Liver (tissue), 9 donors: ENCODE measurements around the gene CRABP2. TPM values are rescaled to one million over a fixed set of nuclear protein-coding genes. Genes with fewer than 3 reads are reported as not detected.

ENCODE experiments used
- DNase-seq: peaks from one replicate; pipeline ENCODE4 v3.0.0-alpha.2; 2017; ENCODE audit warnings: low spot score
- H3K27ac ChIP-seq, 2 donors: one replicate each; pipeline ENCODE4 v1.7.0; 2013; ENCODE audit warnings: inconsistent platforms in 2 of 2, low read length in 2 of 2, control low read depth in 1 of 2, low read depth in 1 of 2, mild to moderate bottlenecking in 1 of 2
- H3K27me3 ChIP-seq, 4 donors: one replicate each; pipeline versions ENCODE4 v1.6.1 to v1.7.0; 2013; ENCODE audit warnings: low read length in 3 of 4, inconsistent platforms in 1 of 4, mild to moderate bottlenecking in 1 of 4, moderate library complexity in 1 of 4; ENCODE audit not compliant: control insufficient read depth in 4 of 4, insufficient read depth in 4 of 4
- H3K36me3 ChIP-seq, 4 donors: one replicate each; pipeline versions ENCODE4 v1.6.1 to v1.7.0; 2013; ENCODE audit warnings: low read length in 3 of 4, mild to moderate bottlenecking in 3 of 4, low read depth in 1 of 4, moderate library complexity in 1 of 4; ENCODE audit not compliant: control insufficient read depth in 4 of 4, insufficient read depth in 3 of 4
- H3K4me1 ChIP-seq, 4 donors: one replicate each; pipeline versions ENCODE4 v1.6.1 to v1.7.0; 2013; ENCODE audit warnings: low read length in 3 of 4, mild to moderate bottlenecking in 3 of 4, moderate library complexity in 1 of 4; ENCODE audit not compliant: control insufficient read depth in 4 of 4, insufficient read depth in 4 of 4
- H3K4me3 ChIP-seq, 3 donors: one replicate each; pipeline versions ENCODE4 v1.6.1 to v1.7.0; 2013; ENCODE audit warnings: low read length in 3 of 3, control low read depth in 1 of 3, low read depth in 1 of 3, mild to moderate bottlenecking in 1 of 3
- H3K9ac ChIP-seq, 2 donors: one replicate each; pipeline ENCODE4 v1.7.0; 2013; ENCODE audit warnings: low read length in 2 of 2, mild to moderate bottlenecking in 2 of 2, moderate library complexity in 2 of 2, control low read depth in 1 of 2, low read depth in 1 of 2
- H3K9me3 ChIP-seq, 4 donors: one replicate each; pipeline versions ENCODE4 v1.6.1 to v1.7.0; 2013; ENCODE audit warnings: low read length in 3 of 4; ENCODE audit not compliant: control insufficient read depth in 4 of 4
- EGR1 ChIP-seq, 2 donors: IDR thresholded peaks; 2 replicates each; pipeline ENCODE4 v1.6.1; 2016 to 2018; ENCODE audit warnings: antibody characterized with exemption in 2 of 2, low read depth in 2 of 2
- FOXA1 ChIP-seq: IDR thresholded peaks from 2 replicates; pipeline ENCODE4 v1.6.1; 2016; ENCODE audit warnings: antibody characterized with exemption
- GABPA ChIP-seq, 2 donors: IDR thresholded peaks in 1 of 2; conservative IDR thresholded peaks in 1 of 2; 2 replicates each; pipeline ENCODE4 v1.6.1; 2016; ENCODE audit warnings: antibody characterized with exemption in 2 of 2, mild to moderate bottlenecking in 1 of 2, moderate library complexity in 1 of 2
- HNF4G ChIP-seq: IDR thresholded peaks from 2 replicates; pipeline ENCODE4 v1.6.1; 2016; ENCODE audit warnings: antibody characterized with exemption
- SP1 ChIP-seq: IDR thresholded peaks from 2 replicates; pipeline ENCODE4 v1.6.1; 2018; ENCODE audit warnings: antibody characterized with exemption, mild to moderate bottlenecking
- TAF1 ChIP-seq: conservative IDR thresholded peaks from 2 replicates; pipeline ENCODE4 v1.6.1; 2016; ENCODE audit warnings: antibody characterized with exemption, mild to moderate bottlenecking
- YY1 ChIP-seq: IDR thresholded peaks from 2 replicates; pipeline ENCODE4 v1.6.1; 2016; ENCODE audit warnings: antibody characterized with exemption, mild to moderate bottlenecking
- WGBS: extraction: QIAGEN DNeasy Blood & Tissue Kit; methylation state at CpG from one replicate; pipeline ENCODE4 v1.1.7; 2013; 5-methylcytosine and 5-hydroxymethylcytosine counted together
- polyA plus RNA-seq, 2 donors: library from polyadenylated mRNA; stranded (reverse) in 1 of 2; unstranded in 1 of 2; fragments of 200-250 nt in 1 of 2; fragments of >200 nt in 1 of 2; fragmentation: Nextera tagmentation in 1 of 2; extraction: Ambion mirVana in 1 of 2; gene quantifications; one replicate each; pipeline versions ENCODE4 v1.2.1 to v1.2.3, GENCODE V29; 2013 to 2015
- total RNA-seq, 2 donors: library from RNA; depleted of rRNA; stranded (reverse); fragments of >200 nt; gene quantifications; one replicate each; pipeline ENCODE4 v1.2.3, GENCODE V29; 2014
- TF ChIP-seq, protein P1 (sequence below): IDR thresholded peaks from 2 replicates; pipeline ENCODE4 v1.6.1; 2016; ENCODE audit warnings: antibody characterized with exemption
- TF ChIP-seq, protein P2 (sequence below): IDR thresholded peaks from 2 replicates; pipeline ENCODE4 v1.6.1; 2016; ENCODE audit warnings: antibody characterized with exemption
- TF ChIP-seq, protein P3 (sequence below): IDR thresholded peaks from 2 replicates; pipeline ENCODE4 v1.6.1; 2016; ENCODE audit warnings: antibody characterized with exemption
- TF ChIP-seq, protein P4 (sequence below): IDR thresholded peaks from 2 replicates; pipeline ENCODE4 v1.6.1; 2016; ENCODE audit warnings: antibody characterized with exemption, mild to moderate bottlenecking
- donor health status: healthy.
- donor health status: healthy.
- donor health status: healthy.
- donor health status: healthy.
- donor health status: healthy.

The CRABP2 gene
- total and polyA plus RNA-seq, 4 donors = 0.14 to 0.22 TPM; not detected in 2

DNA sequence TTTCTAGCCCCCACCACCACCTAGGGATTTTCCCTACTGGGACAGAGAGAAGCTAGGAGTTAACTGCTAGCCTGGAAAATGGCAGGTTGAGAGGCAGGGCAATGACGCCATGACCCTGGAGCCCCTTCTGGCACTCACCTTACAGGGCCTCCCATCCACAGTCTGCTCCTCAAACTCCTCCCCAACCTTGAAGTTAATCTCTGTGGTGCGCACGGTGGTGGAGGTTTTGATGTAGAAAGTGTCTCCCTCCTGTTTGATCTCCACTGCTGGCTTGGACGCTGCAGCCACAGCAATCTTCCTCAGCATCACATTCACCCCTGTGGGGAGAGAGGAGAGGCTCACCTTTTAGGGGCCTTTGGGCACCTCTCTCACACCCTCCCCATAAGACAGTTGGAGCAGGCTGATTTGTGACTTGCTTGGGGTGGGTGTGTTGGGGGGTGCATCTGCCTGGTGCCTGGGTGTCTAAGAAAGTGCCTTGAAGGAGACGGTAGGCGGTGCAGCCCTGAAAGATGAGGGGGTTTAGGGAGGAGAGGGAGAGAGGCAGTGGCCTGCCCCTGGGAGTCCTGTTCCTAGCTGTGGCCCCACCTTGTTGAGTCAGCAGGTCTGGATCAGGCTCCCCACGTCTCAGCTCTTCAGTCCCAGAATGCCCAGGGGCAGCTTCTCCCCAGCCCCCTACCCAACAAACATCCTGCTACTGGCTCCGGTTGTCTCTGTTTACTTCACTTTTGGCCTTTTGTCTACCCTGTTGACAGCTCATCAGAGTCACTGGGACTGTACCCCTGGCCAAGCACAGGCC is 4.4 kb downstream of the CRABP2 start:
- H3K27ac ChIP-seq = no peak overlapping the region
- TF ChIP-seq, protein P1, sequence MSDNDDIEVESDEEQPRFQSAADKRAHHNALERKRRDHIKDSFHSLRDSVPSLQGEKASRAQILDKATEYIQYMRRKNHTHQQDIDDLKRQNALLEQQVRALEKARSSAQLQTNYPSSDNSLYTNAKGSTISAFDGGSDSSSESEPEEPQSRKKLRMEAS = no peak
- no peak for TF ChIP-seq FOXA1
- peaks cover 0 to 8% (median 7%) of the 10 kb centered on the region in 4 donors for H3K27me3 ChIP-seq
- H3K9me3 ChIP-seq = no peaks in the 10 kb centered on the region
- no peak overlapping the region for H3K4me3 ChIP-seq
- H3K36me3 ChIP-seq = no peaks in the 10 kb centered on the region
- 79% methylated on average over 8 of the region's 8 CpGs for WGBS
- H3K4me1 ChIP-seq = peaks cover 7 to 11% (median 8%) of the 10 kb centered on the region in 4 donors
- H3K9ac ChIP-seq = no peak overlapping the region
- no peak for DNase-seq

DNA sequence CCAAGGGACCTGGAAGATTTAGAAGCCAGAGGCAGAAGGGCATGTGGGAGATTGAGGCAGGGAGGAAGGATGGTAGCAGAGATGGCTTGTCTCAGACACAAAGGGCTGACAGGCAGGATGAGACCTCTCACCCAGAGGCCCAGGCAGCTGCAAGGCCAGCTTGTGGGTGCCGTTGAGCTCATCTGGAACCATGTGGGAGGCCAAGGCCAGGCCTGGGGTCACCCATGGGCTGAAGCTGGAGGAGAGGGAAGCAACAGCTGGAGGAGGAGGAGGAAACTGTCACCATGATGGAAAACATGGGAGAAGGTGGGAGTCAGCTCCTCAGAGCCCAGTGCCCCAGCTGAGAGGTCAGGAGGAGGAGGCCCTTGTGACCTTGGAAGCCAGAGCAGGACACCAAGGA is 6.4 kb downstream of the CRABP2 start:
- DNase-seq = no peak
- Histone ChIP-seq H3K36me3 (no peaks in the 10 kb centered on the region), H3K27ac (no peak overlapping the region), H3K9ac (no peak overlapping the region), H3K9me3 (no peaks in the 10 kb centered on the region), H3K4me1 (no peaks in the 10 kb centered on the region), H3K27me3 (peaks cover 0 to 3% (median 3%) of the 10 kb centered on the region in 4 donors), H3K4me3 (no peak overlapping the region)
- WGBS = 64% methylated on average over 1 of the region's 1 CpG
- TF ChIP-seq EGR1 (IDR thresholded peaks at IDR 0.05; ENCODE audit: low read depth in 2 of 2) = no peak

DNA sequence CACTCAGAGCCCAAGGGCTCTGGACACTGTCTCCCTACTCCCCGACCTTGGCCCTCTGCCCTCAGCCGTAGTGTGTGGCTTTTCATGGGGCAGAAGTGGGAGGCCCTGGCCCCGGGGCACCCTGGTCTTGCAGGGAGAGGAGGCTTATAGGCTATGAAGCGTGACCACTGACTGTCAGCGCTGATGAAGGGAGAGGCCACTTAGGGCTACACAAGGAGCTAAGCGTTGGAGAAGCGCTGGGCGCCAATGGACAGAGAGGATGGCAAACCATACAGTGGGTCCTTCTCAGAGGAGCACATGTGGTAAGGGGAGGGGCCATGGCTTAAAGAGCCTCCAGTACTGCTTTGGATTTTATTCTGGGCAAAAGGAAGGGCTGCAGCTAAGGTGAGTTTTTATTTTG is 7.9 kb downstream of the CRABP2 start:
- no peak for DNase-seq
- 81% methylated on average over 8 of the region's 8 CpGs for WGBS
- Histone ChIP-seq H3K4me3 (no peak overlapping the region), H3K9ac (no peak overlapping the region), H3K9me3 (no peaks in the 10 kb centered on the region), H3K27ac (no peak overlapping the region), H3K4me1 (no peaks in the 10 kb centered on the region), H3K27me3 (no peaks in the 10 kb centered on the region), H3K36me3 (no peaks in the 10 kb centered on the region)
- TF ChIP-seq GABPA (IDR thresholded peaks at IDR 0.05 in 1 of 2, conservative IDR thresholded peaks at IDR 0.05 in 1 of 2) = no peak

DNA sequence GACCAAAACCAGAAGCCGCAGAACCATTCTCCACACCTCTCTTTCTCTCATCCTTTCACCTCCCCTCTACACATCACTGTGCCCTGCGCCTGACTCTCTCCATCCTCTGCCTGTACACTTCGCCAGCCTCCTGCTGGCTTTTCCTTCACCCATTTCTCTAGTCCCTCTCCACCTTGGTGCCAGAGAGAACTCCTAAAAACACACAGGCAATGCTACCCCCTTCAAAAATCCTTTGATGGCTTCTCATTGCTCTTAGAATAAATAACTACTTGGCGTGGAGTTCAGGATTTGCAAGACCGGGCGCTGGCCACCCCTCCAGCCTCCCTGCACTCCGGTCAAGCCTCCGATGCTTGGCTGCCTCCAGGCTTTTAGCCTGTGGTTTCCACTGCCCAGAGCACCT is 8.6 kb downstream of the CRABP2 start:
- H3K9me3 ChIP-seq = no peaks in the 10 kb centered on the region
- H3K27ac ChIP-seq = no peak overlapping the region
- H3K4me3 ChIP-seq = no peak overlapping the region
- H3K27me3 ChIP-seq = no peaks in the 10 kb centered on the region
- no peak for DNase-seq
- H3K9ac ChIP-seq = no peak overlapping the region
- TF ChIP-seq FOXA1 = no peak
- TF ChIP-seq, protein P2, sequence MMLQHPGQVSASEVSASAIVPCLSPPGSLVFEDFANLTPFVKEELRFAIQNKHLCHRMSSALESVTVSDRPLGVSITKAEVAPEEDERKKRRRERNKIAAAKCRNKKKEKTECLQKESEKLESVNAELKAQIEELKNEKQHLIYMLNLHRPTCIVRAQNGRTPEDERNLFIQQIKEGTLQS = no peak
- no peak for TF ChIP-seq TAF1
- TF ChIP-seq HNF4G = no peak
- TF ChIP-seq, protein P3, sequence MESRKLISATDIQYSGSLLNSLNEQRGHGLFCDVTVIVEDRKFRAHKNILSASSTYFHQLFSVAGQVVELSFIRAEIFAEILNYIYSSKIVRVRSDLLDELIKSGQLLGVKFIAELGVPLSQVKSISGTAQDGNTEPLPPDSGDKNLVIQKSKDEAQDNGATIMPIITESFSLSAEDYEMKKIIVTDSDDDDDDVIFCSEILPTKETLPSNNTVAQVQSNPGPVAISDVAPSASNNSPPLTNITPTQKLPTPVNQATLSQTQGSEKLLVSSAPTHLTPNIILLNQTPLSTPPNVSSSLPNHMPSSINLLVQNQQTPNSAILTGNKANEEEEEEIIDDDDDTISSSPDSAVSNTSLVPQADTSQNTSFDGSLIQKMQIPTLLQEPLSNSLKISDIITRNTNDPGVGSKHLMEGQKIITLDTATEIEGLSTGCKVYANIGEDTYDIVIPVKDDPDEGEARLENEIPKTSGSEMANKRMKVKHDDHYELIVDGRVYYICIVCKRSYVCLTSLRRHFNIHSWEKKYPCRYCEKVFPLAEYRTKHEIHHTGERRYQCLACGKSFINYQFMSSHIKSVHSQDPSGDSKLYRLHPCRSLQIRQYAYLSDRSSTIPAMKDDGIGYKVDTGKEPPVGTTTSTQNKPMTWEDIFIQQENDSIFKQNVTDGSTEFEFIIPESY = no peak
- TF ChIP-seq, protein P4, sequence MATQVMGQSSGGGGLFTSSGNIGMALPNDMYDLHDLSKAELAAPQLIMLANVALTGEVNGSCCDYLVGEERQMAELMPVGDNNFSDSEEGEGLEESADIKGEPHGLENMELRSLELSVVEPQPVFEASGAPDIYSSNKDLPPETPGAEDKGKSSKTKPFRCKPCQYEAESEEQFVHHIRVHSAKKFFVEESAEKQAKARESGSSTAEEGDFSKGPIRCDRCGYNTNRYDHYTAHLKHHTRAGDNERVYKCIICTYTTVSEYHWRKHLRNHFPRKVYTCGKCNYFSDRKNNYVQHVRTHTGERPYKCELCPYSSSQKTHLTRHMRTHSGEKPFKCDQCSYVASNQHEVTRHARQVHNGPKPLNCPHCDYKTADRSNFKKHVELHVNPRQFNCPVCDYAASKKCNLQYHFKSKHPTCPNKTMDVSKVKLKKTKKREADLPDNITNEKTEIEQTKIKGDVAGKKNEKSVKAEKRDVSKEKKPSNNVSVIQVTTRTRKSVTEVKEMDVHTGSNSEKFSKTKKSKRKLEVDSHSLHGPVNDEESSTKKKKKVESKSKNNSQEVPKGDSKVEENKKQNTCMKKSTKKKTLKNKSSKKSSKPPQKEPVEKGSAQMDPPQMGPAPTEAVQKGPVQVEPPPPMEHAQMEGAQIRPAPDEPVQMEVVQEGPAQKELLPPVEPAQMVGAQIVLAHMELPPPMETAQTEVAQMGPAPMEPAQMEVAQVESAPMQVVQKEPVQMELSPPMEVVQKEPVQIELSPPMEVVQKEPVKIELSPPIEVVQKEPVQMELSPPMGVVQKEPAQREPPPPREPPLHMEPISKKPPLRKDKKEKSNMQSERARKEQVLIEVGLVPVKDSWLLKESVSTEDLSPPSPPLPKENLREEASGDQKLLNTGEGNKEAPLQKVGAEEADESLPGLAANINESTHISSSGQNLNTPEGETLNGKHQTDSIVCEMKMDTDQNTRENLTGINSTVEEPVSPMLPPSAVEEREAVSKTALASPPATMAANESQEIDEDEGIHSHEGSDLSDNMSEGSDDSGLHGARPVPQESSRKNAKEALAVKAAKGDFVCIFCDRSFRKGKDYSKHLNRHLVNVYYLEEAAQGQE = no peak
- TF ChIP-seq EGR1 (IDR thresholded peaks at IDR 0.05; ENCODE audit: low read depth in 2 of 2) = no peak
- TF ChIP-seq, protein P1 = no peak
- no peak for TF ChIP-seq YY1
- no peak for TF ChIP-seq SP1
- no peaks in the 10 kb centered on the region for H3K36me3 ChIP-seq
- no peaks in the 10 kb centered on the region for H3K4me1 ChIP-seq
- 91% methylated on average over 8 of the region's 8 CpGs for WGBS
